H1 (cell line): ENCODE measurements around the gene DTNB. TPM values are rescaled to one million over a fixed set of nuclear protein-coding genes. Genes with fewer than 3 reads are reported as not detected.

Experiments
- CHD7 ChIP-seq: fragments of 300-600 bp; sonication (generic); IDR thresholded peaks from 2 replicates; pipeline ENCODE4 v1.7.1; 2012; ENCODE audit warnings: low read length, moderate library complexity, mild to moderate bottlenecking, inconsistent platforms; ENCODE audit not compliant: insufficient replicate concordance
- RBBP5 ChIP-seq: IDR thresholded peaks from 2 replicates; pipeline ENCODE4 v1.7.1; 2012; ENCODE audit warnings: low read depth, mild to moderate bottlenecking, inconsistent platforms, low read length, moderate library complexity, borderline replicate concordance
- polyA plus RNA-seq, 7 experiments: library from polyadenylated mRNA; depleted of rRNA in 3 of 7; stranded (reverse) in 5 of 7; unstranded in 2 of 7; fragments of >200 nt in 5 of 7; fragments of 200-250 nt in 2 of 7; gene quantifications; 1 replicate in 5 of 7; 2 replicates in 1 of 7; 4 replicates in 1 of 7; pipeline versions ENCODE4 v1.2.1 to v1.2.3, GENCODE V29; 2011 to 2013; ENCODE audit warnings: missing spikeins in 2 of 7, mixed read lengths in 2 of 7
- total RNA-seq: library from RNA; stranded (reverse); fragmentation: NEBNext Ultra II Directional; extraction: Animal tissue kit (Norgen Biotek cat#: 25700); gene quantifications from 2 replicates; pipeline ENCODE4 v1.2.1, GENCODE V29; 2021

Gene DTNB
- total and polyA plus RNA-seq, 2 of the 8 experiments (the other 6 are each of a cell fraction or from before 2014, with no cell fraction given) = 39.6 to 49.5 TPM

- TF ChIP-seq CHD7 (no peak), RBBP5 (no peak)
Measured at GRCh38 chr2:25529034-25529433, 144.3 kb downstream of the DTNB start (continued).
